ENCODE data around the gene CD58. TPM values are rescaled to one million over a fixed set of nuclear protein-coding genes. Genes with fewer than 3 reads are reported as not detected.
"Not testable (repeated sequence)": the region's sequence is repeated elsewhere in the genome, so short reads cannot be mapped to it uniquely, and the experiment has no call there.

Gene CD58
- polyA plus RNA-seq, 1 donor: 10.3 TPM

GRCh38 chr1:116571215-116571919 lies 541 bp upstream of the CD58 start:
- no peak for DNase-seq (ENCODE audit: low read depth)

GRCh38 chr1:116569776-116570357 lies 959 bp downstream of the CD58 start:
- DNase-seq (ENCODE audit: low read depth): no peak

- no peak for DNase-seq (ENCODE audit: low read depth)
Measured at GRCh38 chr1:116569381-116569670, 1.5 kb downstream of the CD58 start.

- DNase-seq (ENCODE audit: low read depth): no peak
Measured at GRCh38 chr1:116568662-116569380, 2.0 kb downstream of the CD58 start.

- DNase-seq (ENCODE audit: low read depth): no peak
Measured at GRCh38 chr1:116567790-116568661, 2.8 kb downstream of the CD58 start.

GRCh38 chr1:116565222-116565621 lies 5.6 kb downstream of the CD58 start:
- DNase-seq (ENCODE audit: low read depth): no peak

GRCh38 chr1:116564426-116564825 lies 6.4 kb downstream of the CD58 start:
- no peak for DNase-seq (ENCODE audit: low read depth)

GRCh38 chr1:116562465-116562864 lies 8.4 kb downstream of the CD58 start:
- not testable (repeated sequence) for DNase-seq (ENCODE audit: low read depth)

- DNase-seq (ENCODE audit: low read depth): no peak
Measured at GRCh38 chr1:116561563-116561962, 9.3 kb downstream of the CD58 start.

- DNase-seq (ENCODE audit: low read depth): no peak
Measured at GRCh38 chr1:116560704-116561490, 9.9 kb downstream of the CD58 start.

- DNase-seq (ENCODE audit: low read depth): no peak
Measured at GRCh38 chr1:116559304-116559761, 11.5 kb downstream of the CD58 start.

GRCh38 chr1:116558571-116558970 lies 12.3 kb downstream of the CD58 start:
- no peak for DNase-seq (ENCODE audit: low read depth)

GRCh38 chr1:116558140-116558549 lies 12.7 kb downstream of the CD58 start:
- DNase-seq (ENCODE audit: low read depth): no peak

- no peak for DNase-seq (ENCODE audit: low read depth)
Measured at GRCh38 chr1:116557323-116557878, 13.4 kb downstream of the CD58 start.

GRCh38 chr1:116556289-116557006 lies 14.4 kb downstream of the CD58 start:
- no peak for DNase-seq (ENCODE audit: low read depth)

GRCh38 chr1:116554924-116555323 lies 15.9 kb downstream of the CD58 start:
- DNase-seq (ENCODE audit: low read depth): no peak

GRCh38 chr1:116553386-116554115 lies 17.3 kb downstream of the CD58 start:
- DNase-seq (ENCODE audit: low read depth): no peak

GRCh38 chr1:116546354-116546977 lies 24.4 kb downstream of the CD58 start:
- no peak for DNase-seq (ENCODE audit: low read depth)

- no peak for DNase-seq (ENCODE audit: low read depth)
Measured at GRCh38 chr1:116545359-116545705, 25.5 kb downstream of the CD58 start.
